Ramos (cell line): ENCODE data around the gene NOTCH1.

ENCODE experiments used
- in situ Hi-C: fragments of 300-500 bp; cut with MboI; formaldehyde crosslinking; loops from one replicate; pipeline ENCODE4 v1.14.3; 2022; ENCODE audit warnings: low sequenced_read_pairs; ENCODE audit not compliant: unreplicated experiment

The NOTCH1 gene

GRCh38 chr9:136474021-136474640, 71.7 kb downstream of the NOTCH1 start:
- in situ Hi-C loops: no loop called here

- in situ Hi-C loops: no loop called here
These were observed 72.5 kb downstream of the NOTCH1 start for GRCh38 chr9:136473354-136473721.

- in situ Hi-C loops: no loop called here
These were observed 73.1 kb downstream of the NOTCH1 start for GRCh38 chr9:136472640-136473353.

- in situ Hi-C loops: no loop called here
These were observed 73.9 kb downstream of the NOTCH1 start for GRCh38 chr9:136471802-136472487.

GRCh38 chr9:136470792-136471469, 74.9 kb downstream of the NOTCH1 start:
- in situ Hi-C loops: no loop called here

GRCh38 chr9:136470356-136470755, 75.5 kb downstream of the NOTCH1 start:
- in situ Hi-C loops: no loop called here

- in situ Hi-C loops: no loop called here
These were observed 78.1 kb downstream of the NOTCH1 start for GRCh38 chr9:136467766-136468165.

GRCh38 chr9:136466155-136466541, 79.7 kb downstream of the NOTCH1 start:
- in situ Hi-C loops: no loop called here

GRCh38 chr9:136465500-136466154, 80.2 kb downstream of the NOTCH1 start:
- in situ Hi-C loops: no loop called here

GRCh38 chr9:136464241-136464640, 81.6 kb downstream of the NOTCH1 start:
- in situ Hi-C loops: no loop called here

- in situ Hi-C loops: no loop called here
These were observed 82.3 kb downstream of the NOTCH1 start for GRCh38 chr9:136463578-136463977.

- in situ Hi-C loops: no loop called here
These were observed 83.2 kb downstream of the NOTCH1 start for GRCh38 chr9:136462664-136463063.

- in situ Hi-C loops: no loop called here
These were observed 85.0 kb downstream of the NOTCH1 start for GRCh38 chr9:136460772-136461325.

- in situ Hi-C loops: no loop called here
These were observed 86.4 kb downstream of the NOTCH1 start for GRCh38 chr9:136459425-136459824.

GRCh38 chr9:136457326-136457725, 88.5 kb downstream of the NOTCH1 start:
- in situ Hi-C loops: no loop called here

- in situ Hi-C loops: no loop called here
These were observed 89.6 kb downstream of the NOTCH1 start for GRCh38 chr9:136456258-136456657.

GRCh38 chr9:136455043-136456002, 90.5 kb downstream of the NOTCH1 start:
- in situ Hi-C loops: no loop called here

GRCh38 chr9:136454026-136454796, 91.6 kb downstream of the NOTCH1 start:
- in situ Hi-C loops: no loop called here
